Stimulated activated CD4-positive, alpha-beta T cell treated with anti-CD3 and anti-CD28 coated beads, Interleukin-2, amount 100 ng/mL, for 4 hours (primary cell): ENCODE data around the gene TECTA.
"Not testable (repeated sequence)": the region's sequence is repeated elsewhere in the genome, so short reads cannot be mapped to it uniquely, and the experiment has no call there.

ENCODE experiments used
- DNase-seq: peaks from one replicate; pipeline ENCODE4 v3.0.0-alpha.2; 2020; ENCODE audit warnings: low read depth

Gene TECTA

DNA sequence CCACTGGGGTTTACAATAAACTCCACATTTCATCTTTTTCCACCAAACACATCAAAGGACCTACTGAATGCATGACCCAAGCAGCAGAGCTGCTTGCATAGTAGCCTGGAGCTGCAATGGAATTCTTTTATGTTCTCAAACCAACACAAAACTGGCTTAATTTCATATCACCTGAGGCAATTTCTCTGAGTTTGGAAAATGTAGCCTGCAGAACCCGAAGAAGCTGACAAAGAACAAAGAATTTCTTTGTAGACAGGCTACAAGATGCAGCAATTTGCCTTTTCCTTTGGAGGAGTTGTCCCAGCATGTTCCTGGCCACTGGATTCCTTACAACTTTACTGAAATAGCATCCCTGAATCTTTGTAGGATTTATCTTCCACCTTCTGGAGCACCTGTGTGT, 5.5 kb upstream of the TECTA start:
- DNase-seq, result no peak

- no peak for DNase-seq
These were observed 1.7 kb upstream of the TECTA start for GRCh38 chr11:121099364-121099763.

DNA sequence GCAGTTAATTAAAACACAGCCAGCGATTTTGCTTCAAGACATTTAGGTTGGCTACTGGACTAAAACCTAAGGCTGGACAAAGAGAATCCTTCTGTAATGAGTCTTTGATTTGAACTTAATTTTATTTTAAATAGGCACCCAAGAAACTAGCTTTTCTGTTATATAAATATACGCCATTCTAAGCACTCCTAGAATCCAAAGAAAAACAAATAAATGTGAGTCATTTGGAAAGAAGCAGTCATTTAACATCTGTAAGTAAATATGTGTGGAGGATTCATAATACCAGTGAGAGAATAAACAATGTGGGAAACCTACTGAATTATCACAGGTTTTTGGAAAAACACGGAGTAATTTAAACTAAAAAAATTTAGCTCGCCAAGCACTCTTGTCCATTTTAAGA, 1.2 kb upstream of the TECTA start:
- DNase-seq, result no peak

GRCh38 chr11:121104312-121104762, 3.3 kb downstream of the TECTA start:
- DNase-seq, result no peak

- no peak for DNase-seq
These were observed 4.0 kb downstream of the TECTA start for GRCh38 chr11:121105063-121105480.

- DNase-seq, result no peak
These were observed 4.6 kb downstream of the TECTA start for GRCh38 chr11:121105481-121106195.

- DNase-seq, result no peak
These were observed 5.8 kb downstream of the TECTA start for GRCh38 chr11:121106812-121107211.

DNA sequence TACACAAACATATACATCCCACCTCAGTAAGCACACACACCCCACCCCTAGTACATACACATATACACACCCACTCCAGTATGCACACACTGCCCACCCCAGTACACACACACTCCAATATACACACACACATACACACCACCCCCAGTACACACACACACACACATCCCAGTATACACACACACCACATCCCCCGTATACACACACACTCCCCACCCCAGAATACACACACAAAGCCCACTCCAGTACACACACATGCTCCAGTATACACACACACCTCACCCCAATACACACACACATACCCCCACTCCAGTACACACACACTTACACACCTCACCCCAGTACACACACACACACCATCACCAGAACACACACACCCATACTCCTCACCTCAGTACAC, 7.4 kb downstream of the TECTA start:
- no peak for DNase-seq

- DNase-seq, result no peak
These were observed 8.4 kb downstream of the TECTA start for GRCh38 chr11:121109471-121109870.

- DNase-seq, result no peak
These were observed 9.0 kb downstream of the TECTA start for GRCh38 chr11:121109916-121110586.

DNA sequence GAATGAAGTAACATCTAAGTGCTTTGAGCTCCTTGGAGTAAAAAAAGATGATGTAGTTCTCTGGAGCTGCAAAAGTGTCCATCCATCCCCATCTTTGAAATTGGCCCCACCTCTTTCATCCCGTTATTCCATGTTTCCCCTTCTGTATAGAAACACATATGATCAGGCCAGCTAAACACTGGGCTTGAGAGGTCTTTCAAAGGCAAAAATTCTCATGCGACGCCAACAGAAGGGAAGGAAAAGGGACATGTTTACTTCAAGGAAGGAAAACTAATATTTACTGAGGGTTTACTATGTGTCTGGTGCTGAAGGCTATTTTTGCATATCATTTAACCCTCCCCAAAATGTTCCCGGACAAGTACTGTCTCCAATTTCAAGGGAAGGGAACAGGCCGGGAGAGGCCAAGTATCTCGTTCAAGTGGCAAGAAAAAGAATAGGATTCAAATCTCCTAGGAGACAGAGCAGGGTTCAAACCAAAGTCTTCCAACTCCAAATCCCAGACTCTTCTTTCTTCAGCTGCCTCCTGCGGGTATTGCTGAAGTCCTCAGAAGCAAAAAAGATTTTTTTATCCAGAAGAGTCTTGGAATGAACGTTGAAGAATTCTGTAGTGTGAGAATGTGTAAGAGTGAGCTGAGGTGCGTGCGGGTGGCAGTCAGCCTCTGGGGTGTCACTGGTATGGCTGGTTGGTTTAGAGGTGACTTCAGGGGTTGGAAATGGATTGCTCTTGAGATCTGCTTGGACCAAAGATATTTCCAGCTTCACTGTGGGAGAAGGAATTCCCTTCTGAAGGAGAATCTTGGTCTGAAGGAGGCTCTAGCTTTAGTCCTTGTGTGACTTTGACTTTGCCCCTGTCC, 10.1 kb downstream of the TECTA start:
- no peak for DNase-seq

DNA sequence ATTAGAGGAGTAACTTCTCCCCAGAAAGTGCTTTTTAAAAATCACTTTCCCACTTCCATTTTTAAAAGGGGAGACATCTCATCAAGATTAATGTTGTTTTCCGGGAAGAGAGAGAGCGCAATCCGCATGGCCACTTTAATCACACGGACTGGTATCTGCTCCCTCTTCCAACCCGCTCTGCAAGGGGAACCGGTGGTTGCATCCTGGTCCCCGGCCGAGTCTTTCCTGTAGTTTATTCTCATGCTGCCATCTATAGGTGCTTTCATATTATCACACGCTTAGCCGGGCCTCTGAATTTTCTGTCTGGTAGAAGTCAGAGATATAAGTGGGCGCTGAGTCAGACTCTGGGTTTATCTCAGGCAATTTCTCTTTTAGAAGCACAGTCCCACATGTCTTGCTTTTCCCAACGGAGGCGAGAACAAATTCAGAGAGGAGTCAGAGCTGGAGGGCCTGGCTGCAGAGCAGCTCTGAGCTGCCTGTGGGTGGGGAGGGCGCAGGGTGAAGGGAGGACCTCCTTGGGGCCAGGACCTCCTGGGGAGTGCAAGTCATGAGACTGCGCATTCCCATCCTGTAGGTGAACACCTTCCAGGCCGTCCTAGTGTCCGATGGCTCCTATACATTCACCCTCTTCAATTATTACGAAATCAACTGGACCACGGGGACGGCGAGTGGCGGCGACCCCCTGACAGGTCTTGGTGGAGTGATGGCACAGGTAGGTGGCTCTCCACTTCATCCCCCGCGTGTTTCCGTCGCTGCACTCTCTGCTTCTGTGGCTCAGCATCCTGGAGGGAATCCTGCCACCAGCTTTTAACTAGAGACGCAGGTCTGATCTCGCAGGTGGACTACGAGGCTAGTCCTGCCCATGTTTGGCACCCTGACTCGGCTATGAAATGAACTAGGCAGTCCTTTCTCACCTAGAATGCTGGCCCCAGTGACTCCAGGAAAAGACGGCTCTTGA, 11.7 kb downstream of the TECTA start:
- DNase-seq, result peak; percentile 3

DNA sequence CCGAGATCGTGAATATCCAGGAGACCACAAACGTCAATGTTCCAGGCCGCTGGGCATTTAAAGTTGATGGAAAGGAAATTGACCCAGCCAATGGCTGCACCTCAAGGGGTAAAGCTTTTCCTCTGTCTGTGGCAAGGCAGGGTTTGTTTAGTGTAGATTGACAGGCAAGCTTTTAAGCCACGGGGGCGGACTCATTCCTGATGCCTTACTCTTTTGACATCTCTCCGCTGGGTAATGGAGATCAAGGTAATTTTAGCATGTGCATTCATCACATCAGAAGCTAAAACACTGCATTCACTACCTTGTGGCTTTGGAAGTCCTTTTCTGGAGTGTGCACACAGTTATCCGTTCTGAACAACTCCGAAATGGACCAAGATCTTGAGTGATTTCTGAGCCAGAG, 12.6 kb downstream of the TECTA start:
- no peak for DNase-seq

GRCh38 chr11:121115024-121115423, 14.0 kb downstream of the TECTA start:
- DNase-seq, result not testable (repeated sequence)

DNA sequence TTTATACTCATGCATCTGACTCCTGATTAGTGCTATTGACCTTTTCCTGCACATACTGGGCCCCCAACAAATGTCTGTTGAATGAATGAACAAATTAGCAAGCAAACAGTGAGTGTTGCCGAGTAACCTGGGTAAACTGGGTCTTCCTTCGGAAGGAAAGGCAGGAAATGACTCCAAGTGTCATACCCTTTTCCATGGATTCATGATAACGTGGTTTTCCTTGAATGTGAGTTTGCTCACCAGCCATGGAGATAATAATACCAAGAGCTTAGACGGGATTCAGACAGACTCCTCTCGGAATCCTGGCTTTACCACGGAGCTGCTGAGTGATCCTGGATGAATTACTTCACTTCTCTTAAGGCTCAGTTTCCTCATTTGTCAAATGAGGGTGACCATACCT, 16.7 kb downstream of the TECTA start:
- DNase-seq, result no peak

GRCh38 chr11:121119440-121119839, 18.4 kb downstream of the TECTA start:
- no peak for DNase-seq

GRCh38 chr11:121122328-121122727, 21.3 kb downstream of the TECTA start:
- DNase-seq, result no peak

DNA sequence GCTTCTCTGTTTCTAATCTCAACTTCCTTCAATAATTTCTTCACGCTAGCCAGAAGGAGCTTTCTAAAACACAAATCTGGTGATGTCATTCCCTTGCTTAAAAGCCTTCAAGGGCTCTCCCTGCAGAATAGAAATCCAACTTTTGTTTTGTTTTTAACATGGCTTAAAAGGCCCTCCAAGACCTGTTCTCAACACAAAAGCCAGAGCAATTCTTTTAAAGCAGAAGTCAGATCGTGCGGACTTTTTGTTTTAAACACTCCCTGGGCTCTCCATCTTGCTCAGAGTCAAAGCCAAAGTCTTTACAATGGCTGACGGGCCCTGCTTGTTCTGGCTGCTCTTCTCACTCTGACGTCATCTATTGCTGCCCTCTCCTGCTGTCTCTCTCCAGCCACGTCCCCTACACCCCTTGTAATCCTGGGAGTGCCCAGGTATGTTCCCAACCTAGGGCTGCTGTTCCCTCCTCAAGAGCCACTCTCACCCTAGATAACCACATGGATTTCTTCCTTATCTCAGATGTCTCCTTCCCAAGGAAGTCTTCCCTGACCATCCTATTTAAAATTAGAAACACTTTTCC, 22.5 kb downstream of the TECTA start:
- no peak for DNase-seq

- no peak for DNase-seq
These were observed 26.8 kb downstream of the TECTA start for GRCh38 chr11:121127809-121128208.

- no peak for DNase-seq
These were observed 28.6 kb downstream of the TECTA start for GRCh38 chr11:121129362-121130340.
